Measurements from ENCODE around the gene ID4. TPM values are rescaled to one million over a fixed set of nuclear protein-coding genes. Genes with fewer than 3 reads are reported as not detected.
A peak's percentile ranks its signal among the peaks of the same experiment; 100 is the strongest.
"Not testable (repeated sequence)": the region's sequence is repeated elsewhere in the genome, so short reads cannot be mapped to it uniquely, and the experiment has no call there.

Gene ID4
- total and polyA plus RNA-seq, 5 donors = 32.3 to 74.5 (median 38.2) TPM

- ATAC-seq (peak; percentile 58 to 76), DNase-seq (no peak)
- H3K27ac ChIP-seq (ENCODE audit: low read length) = peak overlapping the region; percentile 81
- peaks cover 3% of the 10 kb centered on the region for H3K4me1 ChIP-seq (ENCODE audit: control insufficient read depth, insufficient read depth, low read length)
- no peaks in the 10 kb centered on the region for H3K9me3 ChIP-seq (ENCODE audit: control insufficient read depth, low read length)
- WGBS = 64% methylated on average over 10 of the region's 10 CpGs
- no peak overlapping the region for H3K4me3 ChIP-seq (ENCODE audit: low read length)
- no peaks in the 10 kb centered on the region for H3K27me3 ChIP-seq (ENCODE audit: control insufficient read depth, insufficient read depth)
- intact Hi-C loops (cut with DNase I) = loop anchor here in 1 of 4 donors (5.0 kb wide), 1 partner anchor 33 kb away; no protein-coding TSS in a partner anchor
Observed at GRCh38 chr6:19845266-19846041, 8.3 kb downstream of the ID4 start.

- no peak for ATAC-seq
- Histone ChIP-seq H3K27ac (ENCODE audit: low read length) (peak overlapping the region; percentile 25), H3K4me1 (ENCODE audit: control insufficient read depth, insufficient read depth, low read length) (peaks cover 3% of the 10 kb centered on the region), H3K27me3 (ENCODE audit: control insufficient read depth, insufficient read depth) (no peaks in the 10 kb centered on the region), H3K4me3 (ENCODE audit: low read length) (no peak overlapping the region), H3K9me3 (ENCODE audit: control insufficient read depth, low read length) (no peaks in the 10 kb centered on the region)
- intact Hi-C loops (cut with DNase I) = loop anchor here in 1 of 4 donors (5.0 kb wide), 1 partner anchor 36 kb away; no protein-coding TSS in a partner anchor
- WGBS = 74% methylated on average over 2 of the region's 2 CpGs
- no peak for DNase-seq
Observed at GRCh38 chr6:19848465-19849029, 11.4 kb downstream of the ID4 start.

- H3K27me3 ChIP-seq (ENCODE audit: control insufficient read depth, insufficient read depth) = no peaks in the 10 kb centered on the region
- no peaks in the 10 kb centered on the region for H3K9me3 ChIP-seq (ENCODE audit: control insufficient read depth, low read length)
- intact Hi-C loops (cut with DNase I) = loop anchor here in 1 of 4 donors (5.0 kb wide), 1 partner anchor 37 kb away; no protein-coding TSS in a partner anchor
- H3K4me1 ChIP-seq (ENCODE audit: control insufficient read depth, insufficient read depth, low read length) = peaks cover 3% of the 10 kb centered on the region
- H3K27ac ChIP-seq (ENCODE audit: low read length) = no peak overlapping the region
- no peak for ATAC-seq
- no peak for DNase-seq
- WGBS = 55% methylated on average over 3 of the region's 3 CpGs
- no peak overlapping the region for H3K4me3 ChIP-seq (ENCODE audit: low read length)
Observed at GRCh38 chr6:19849196-19849595, 12.0 kb downstream of the ID4 start.

DNA sequence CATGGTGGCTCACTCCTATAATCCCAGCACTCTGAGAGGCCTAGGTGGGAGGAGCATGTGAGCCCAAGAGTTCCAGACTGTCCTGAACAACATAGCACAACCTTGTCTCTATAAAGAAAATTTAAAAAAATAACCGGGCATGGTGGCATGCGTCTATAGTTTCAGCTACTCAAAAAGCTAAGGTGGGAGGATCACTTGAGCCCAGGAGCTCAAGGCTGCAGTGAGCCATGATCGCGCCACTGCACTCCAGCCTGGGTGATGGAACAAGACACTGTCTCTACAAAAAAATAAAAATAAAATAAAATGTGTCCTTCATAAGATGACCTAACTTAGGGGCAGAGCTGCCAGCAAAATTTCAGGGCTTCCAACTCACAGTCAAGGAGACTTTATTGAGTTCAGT is 12.6 kb downstream of the ID4 start:
- H3K4me3 ChIP-seq (ENCODE audit: low read length) = no peak overlapping the region
- H3K27ac ChIP-seq (ENCODE audit: low read length) = peak overlapping the region; percentile 37
- intact Hi-C loops (cut with DNase I) = loop anchor here in 2 of 4 donors (5.0 to 10.0 kb wide), 3 partner anchors 37 to 1105 kb away; no protein-coding TSS in a partner anchor
- 75% methylated on average over 4 of the region's 4 CpGs for WGBS
- no peaks in the 10 kb centered on the region for H3K27me3 ChIP-seq (ENCODE audit: control insufficient read depth, insufficient read depth)
- DNase-seq (peak in 2 of 3 donors; percentile 49 to 61), ATAC-seq (peak in 1 of 2 donors; percentile 42)
- no peaks in the 10 kb centered on the region for H3K9me3 ChIP-seq (ENCODE audit: control insufficient read depth, low read length)
- peaks cover 3% of the 10 kb centered on the region for H3K4me1 ChIP-seq (ENCODE audit: control insufficient read depth, insufficient read depth, low read length)

- DNase-seq (no peak), ATAC-seq (peak; percentile 92 to 93)
- Histone ChIP-seq H3K4me3 (ENCODE audit: low read length) (peak overlapping the region; percentile 7), H3K27me3 (ENCODE audit: control insufficient read depth, insufficient read depth) (no peaks in the 10 kb centered on the region), H3K27ac (ENCODE audit: low read length) (peak overlapping the region; percentile 21), H3K4me1 (ENCODE audit: control insufficient read depth, insufficient read depth, low read length) (no peaks in the 10 kb centered on the region), H3K9me3 (ENCODE audit: control insufficient read depth, low read length) (no peaks in the 10 kb centered on the region)
- 27% methylated on average over 10 of the region's 10 CpGs for WGBS
- intact Hi-C loops (cut with DNase I) = loop anchor here in 2 of 4 donors (10.0 kb wide), 2 partner anchors 827 to 1107 kb away; no protein-coding TSS in a partner anchor
Observed at GRCh38 chr6:19851241-19852089, 14.3 kb downstream of the ID4 start.

DNA sequence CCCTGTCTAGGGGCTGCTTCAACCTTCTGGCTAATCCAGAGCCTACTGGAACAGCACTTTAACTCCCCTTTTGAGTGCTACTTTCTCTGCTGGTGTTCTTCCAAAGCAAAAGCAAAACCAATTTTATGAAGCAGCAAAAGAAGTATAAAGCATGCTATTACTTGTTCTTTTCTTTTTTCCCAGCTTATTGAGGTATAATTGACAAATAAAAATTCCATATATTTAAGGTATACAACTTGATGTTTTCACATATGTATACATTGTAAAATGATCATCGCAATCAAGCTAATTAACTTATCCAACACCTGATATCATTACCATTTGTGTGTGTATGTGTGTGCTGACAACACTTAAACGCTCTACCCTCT is 14.9 kb downstream of the ID4 start:
- H3K4me1 ChIP-seq (ENCODE audit: control insufficient read depth, insufficient read depth, low read length) = no peaks in the 10 kb centered on the region
- no peaks in the 10 kb centered on the region for H3K27me3 ChIP-seq (ENCODE audit: control insufficient read depth, insufficient read depth)
- ATAC-seq (no peak), DNase-seq (no peak)
- no peak overlapping the region for H3K4me3 ChIP-seq (ENCODE audit: low read length)
- no peaks in the 10 kb centered on the region for H3K9me3 ChIP-seq (ENCODE audit: control insufficient read depth, low read length)
- H3K27ac ChIP-seq (ENCODE audit: low read length) = no peak overlapping the region
- intact Hi-C loops (cut with DNase I) = loop anchor here in 2 of 4 donors (10.0 kb wide), 2 partner anchors 827 to 1107 kb away; no protein-coding TSS in a partner anchor
- WGBS = 71% methylated on average over 2 of the region's 2 CpGs

DNA sequence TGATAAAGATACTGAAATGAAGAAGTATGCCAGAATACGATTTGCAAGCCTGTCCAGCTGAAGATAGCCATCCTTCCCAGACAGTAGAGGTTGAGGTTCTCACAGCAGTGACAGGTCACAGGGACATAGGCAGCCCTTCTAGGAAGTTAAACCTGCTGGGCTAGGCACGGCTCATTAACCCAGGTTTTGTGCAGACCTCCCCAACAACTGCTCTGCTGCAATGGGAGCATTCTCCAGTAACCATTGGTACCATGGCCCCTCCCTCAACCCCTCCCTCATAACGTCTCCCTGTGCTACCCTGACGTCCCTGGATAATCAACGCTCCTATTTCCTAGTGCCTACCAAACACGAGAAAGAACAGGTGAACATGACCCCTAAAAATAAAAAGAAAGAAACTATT is 15.8 kb downstream of the ID4 start:
- 74% methylated on average over 6 of the region's 6 CpGs for WGBS
- no peaks in the 10 kb centered on the region for H3K9me3 ChIP-seq (ENCODE audit: control insufficient read depth, low read length)
- no peak for ATAC-seq

GRCh38 chr6:19854421-19855015 is 17.3 kb downstream of the ID4 start:
- not testable (repeated sequence) for H3K4me1 ChIP-seq (ENCODE audit: control insufficient read depth, insufficient read depth, low read length); H3K27me3 ChIP-seq (ENCODE audit: control insufficient read depth, insufficient read depth); ATAC-seq; H3K9me3 ChIP-seq (ENCODE audit: control insufficient read depth, low read length); H3K4me3 ChIP-seq (ENCODE audit: low read length); H3K27ac ChIP-seq (ENCODE audit: low read length)
- intact Hi-C loops (cut with DNase I) = loop anchor here in 2 of 4 donors (10.0 kb wide), 2 partner anchors 830 to 1110 kb away; no protein-coding TSS in a partner anchor
- WGBS = 95% methylated on average over 43 of the region's 43 CpGs
- peak in 1 of 3 donors; percentile 35 for DNase-seq

More for the DNA sequence above, 15.8 kb downstream of the ID4 start:
- Histone ChIP-seq H3K27me3 (ENCODE audit: control insufficient read depth, insufficient read depth) (no peaks in the 10 kb centered on the region), H3K27ac (ENCODE audit: low read length) (no peak overlapping the region), H3K4me1 (ENCODE audit: control insufficient read depth, insufficient read depth, low read length) (no peaks in the 10 kb centered on the region), H3K4me3 (ENCODE audit: low read length) (no peak overlapping the region)
- no peak for DNase-seq
- intact Hi-C loops (cut with DNase I) = loop anchor here in 2 of 4 donors (10.0 kb wide), 2 partner anchors 828 to 1108 kb away; no protein-coding TSS in a partner anchor

- no peaks in the 10 kb centered on the region for H3K27me3 ChIP-seq (ENCODE audit: control insufficient read depth, insufficient read depth)
- ATAC-seq (no peak), DNase-seq (no peak)
- no peaks in the 10 kb centered on the region for H3K4me1 ChIP-seq (ENCODE audit: control insufficient read depth, insufficient read depth, low read length)
- intact Hi-C loops (cut with DNase I) = loop anchor here in 2 of 4 donors (10.0 kb wide), 2 partner anchors 831 to 1111 kb away; no protein-coding TSS in a partner anchor
- H3K9me3 ChIP-seq (ENCODE audit: control insufficient read depth, low read length) = no peaks in the 10 kb centered on the region
- H3K27ac ChIP-seq (ENCODE audit: low read length) = no peak overlapping the region
- H3K4me3 ChIP-seq (ENCODE audit: low read length) = no peak overlapping the region
- WGBS = 86% methylated on average over 8 of the region's 8 CpGs
Observed at GRCh38 chr6:19855536-19855935, 18.4 kb downstream of the ID4 start.

DNA sequence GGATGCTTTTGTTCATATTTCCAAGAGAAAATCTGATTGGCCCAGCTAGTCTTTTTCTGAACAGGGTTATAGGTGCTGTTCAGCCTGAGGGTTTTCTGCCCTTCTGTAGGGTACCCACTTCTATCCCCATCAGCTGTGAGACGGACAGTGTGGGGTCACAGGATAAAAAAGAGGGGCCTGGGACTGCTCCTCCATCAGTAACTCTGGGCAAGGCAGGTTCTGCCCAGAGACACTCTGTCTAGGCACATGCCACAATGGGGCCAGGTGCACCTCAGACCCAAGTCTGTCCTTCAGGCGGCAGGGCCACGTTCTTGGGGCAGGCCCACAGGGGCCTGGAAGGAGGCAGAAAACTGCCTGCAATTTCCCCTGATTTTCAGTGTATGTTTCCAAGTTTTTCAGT is 20.0 kb downstream of the ID4 start:
- DNase-seq (no peak), ATAC-seq (no peak)
- no peak overlapping the region for H3K4me3 ChIP-seq (ENCODE audit: low read length)
- intact Hi-C loops (cut with DNase I) = loop anchor here in 2 of 4 donors (10.0 kb wide), 2 partner anchors 832 to 1112 kb away; no protein-coding TSS in a partner anchor
- no peaks in the 10 kb centered on the region for H3K27me3 ChIP-seq (ENCODE audit: control insufficient read depth, insufficient read depth)
- no peak overlapping the region for H3K27ac ChIP-seq (ENCODE audit: low read length)
- H3K9me3 ChIP-seq (ENCODE audit: control insufficient read depth, low read length) = no peaks in the 10 kb centered on the region
- 90% methylated on average over 3 of the region's 3 CpGs for WGBS
- H3K4me1 ChIP-seq (ENCODE audit: control insufficient read depth, insufficient read depth, low read length) = no peaks in the 10 kb centered on the region
